NCI-H446 treated with DMSO at 0.1 percent for 48 hours (cell line): ENCODE measurements around the gene EFNA5.
A peak's percentile ranks its signal among the peaks of the same experiment; 100 is the strongest.

Experiments used
- DNase-seq: peaks from one replicate; lab custom pipeline; 2025; lab: John Stamatoyannopoulos, UW

Gene EFNA5

GRCh38 chr5:107571621-107572536, 98.9 kb downstream of the EFNA5 start:
- DNase-seq, result peak; percentile 82

DNA sequence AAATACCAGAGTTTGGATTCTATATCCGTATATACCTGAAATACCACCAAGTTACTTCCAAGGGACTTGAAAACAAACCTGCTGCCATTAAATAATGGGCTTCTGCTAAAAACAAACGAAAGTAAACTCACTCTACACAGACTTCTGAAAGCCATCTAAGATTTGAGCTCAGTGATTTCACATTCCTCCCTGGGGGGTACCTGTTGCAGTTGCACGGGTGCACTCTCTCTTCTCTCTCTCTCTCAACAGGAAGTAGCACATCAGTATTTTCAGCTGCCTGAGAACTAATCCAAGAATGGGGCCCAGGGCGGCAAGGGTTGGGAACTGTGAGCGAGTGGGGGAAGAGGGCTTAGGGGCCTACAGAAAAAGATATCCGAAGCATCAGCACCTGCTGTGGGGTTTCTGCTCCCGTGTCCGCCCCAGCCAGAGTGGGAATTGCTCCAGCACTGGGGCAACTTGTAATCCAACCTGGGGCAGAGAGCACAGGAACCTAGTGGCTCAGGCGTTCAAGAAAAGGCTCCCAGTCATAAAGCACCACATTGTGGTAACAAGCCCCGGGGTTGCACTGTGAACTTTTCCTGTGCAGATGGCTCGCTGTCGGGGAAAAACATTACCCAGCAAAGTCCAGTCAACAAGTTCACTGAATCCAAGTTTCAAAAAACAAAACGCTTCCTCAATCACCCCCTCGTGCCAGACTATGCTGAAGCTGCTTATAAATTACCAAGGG, 99.8 kb downstream of the EFNA5 start:
- DNase-seq, result peak; percentile 72

DNA sequence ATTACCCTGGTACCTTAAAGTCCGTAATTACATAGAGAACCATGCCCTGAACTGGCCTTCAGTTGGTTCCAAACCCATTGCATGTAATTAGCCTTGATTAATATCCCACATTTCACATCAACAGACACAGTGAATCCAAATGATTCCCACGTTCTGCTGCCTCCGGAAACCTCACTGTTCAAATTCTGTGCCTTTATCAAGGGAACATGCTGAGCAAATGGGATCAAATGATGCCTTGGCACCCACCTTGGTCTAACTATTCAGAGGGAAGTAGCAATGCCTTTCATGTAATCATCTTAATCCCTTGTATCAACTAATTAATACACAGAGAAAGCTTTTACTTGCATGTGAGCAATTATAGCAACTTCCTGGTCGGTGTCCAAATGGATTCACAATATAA, 100.6 kb downstream of the EFNA5 start:
- DNase-seq, result peak; percentile 50

- DNase-seq, result peak; percentile 87
Observed at GRCh38 chr5:107567901-107568671, 102.7 kb downstream of the EFNA5 start.

DNA sequence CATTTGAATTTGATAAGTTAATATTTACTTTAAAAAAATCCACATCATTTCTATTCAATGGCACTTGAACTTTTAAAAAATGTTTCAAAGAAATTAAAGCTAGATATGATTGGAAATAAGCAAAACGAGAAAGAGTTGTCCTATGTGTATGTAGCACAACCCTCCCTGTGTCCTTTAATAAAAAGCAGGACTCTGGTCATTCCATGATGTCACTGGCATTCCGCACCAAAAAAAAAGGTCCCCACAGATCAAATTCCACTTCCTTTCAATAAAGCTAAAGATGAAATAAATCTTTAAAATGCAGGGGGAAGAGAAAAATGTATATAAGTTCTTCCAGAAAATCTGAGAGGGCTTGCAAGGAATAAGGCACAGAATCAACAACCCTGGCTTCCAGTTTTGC, 103.8 kb downstream of the EFNA5 start:
- DNase-seq, result no peak

- no peak for DNase-seq
Observed at GRCh38 chr5:107565791-107566767, 104.7 kb downstream of the EFNA5 start.

GRCh38 chr5:107564931-107565372, 105.8 kb downstream of the EFNA5 start:
- DNase-seq, result no peak

- peak; percentile 89 for DNase-seq
Observed at GRCh38 chr5:107563959-107564544, 106.7 kb downstream of the EFNA5 start.

- no peak for DNase-seq
Observed at GRCh38 chr5:107560377-107560776, 110.4 kb downstream of the EFNA5 start.

DNA sequence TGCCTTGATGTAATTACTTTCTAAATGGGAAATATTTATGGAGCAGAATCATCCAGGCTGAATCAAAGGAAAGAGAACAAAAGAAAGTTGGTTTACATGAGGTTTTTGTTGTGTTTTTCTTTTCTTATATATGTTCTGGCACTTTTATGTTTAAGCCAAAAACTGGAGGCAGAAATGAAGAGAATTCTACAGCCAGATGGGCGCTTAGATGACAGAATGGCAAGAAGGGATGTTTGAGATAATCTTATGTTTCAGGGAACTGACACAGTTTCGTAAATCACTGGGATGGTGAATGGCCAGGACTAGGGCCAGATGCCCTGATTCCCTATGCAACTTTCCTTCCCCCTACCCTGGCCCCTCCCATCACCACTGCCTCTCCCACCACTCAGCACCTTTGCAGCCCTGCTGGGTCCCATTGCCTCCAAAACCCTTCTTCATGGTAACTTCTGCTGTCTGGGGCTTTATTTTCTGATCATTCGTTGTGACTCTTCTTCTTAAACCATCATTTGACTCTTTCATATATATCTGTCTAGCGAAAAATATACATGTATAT, 111.8 kb downstream of the EFNA5 start:
- DNase-seq, result peak; percentile 64

GRCh38 chr5:107557051-107557658, 113.6 kb downstream of the EFNA5 start:
- DNase-seq, result no peak

- no peak for DNase-seq
Observed at GRCh38 chr5:107556575-107556974, 114.2 kb downstream of the EFNA5 start.

DNA sequence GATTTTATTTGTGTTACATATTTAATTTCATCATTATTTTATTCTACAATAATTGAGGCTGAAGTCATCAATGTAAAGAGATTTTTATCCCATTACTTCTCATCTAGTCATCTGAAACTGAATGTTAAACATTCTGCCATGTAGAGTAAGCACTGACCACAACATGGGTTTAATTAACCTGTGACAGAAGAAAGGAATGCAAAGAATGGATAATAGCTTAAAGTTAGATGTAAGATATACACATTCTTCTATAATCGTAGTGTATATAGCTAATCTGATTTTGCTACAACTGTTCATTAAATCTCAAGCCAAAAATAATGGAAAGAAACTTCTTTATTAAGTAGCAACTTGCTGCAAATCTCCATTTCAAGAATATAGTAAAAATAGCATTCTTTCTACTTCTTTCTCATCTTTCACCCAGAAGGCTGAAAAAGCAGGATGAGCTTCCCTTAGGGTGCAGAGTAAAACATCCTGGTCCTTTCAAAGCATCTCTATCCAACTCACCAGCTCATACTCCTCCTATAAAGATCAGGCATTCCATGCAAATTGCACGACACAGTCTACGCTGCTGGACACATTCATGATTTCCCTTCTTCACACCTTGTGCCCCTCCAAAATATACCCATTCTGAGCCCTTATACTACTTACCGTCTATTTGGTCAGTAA, 115.2 kb downstream of the EFNA5 start:
- DNase-seq, result no peak

GRCh38 chr5:107554776-107555424, 115.8 kb downstream of the EFNA5 start:
- DNase-seq, result peak; percentile 35

DNA sequence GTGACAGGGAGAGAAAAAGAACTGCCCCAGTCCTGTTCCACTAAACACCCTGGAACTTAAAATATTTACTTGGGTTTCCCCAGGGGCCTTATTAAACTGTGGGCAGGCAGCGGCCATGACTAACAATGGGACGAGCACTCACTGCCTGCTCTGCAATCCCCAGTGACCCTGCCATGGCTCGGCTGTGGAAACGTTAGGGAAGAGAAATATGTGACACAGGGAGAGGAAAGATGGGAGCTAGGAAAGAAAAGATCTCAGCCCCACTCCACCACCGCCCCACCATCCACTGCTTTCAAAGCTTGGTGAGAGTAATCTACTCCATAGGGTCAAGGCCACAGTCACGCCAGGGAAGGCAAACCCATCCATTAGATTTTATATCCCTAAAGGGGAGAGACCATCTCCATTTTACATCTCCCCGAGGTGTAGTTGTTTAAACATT, 117.6 kb downstream of the EFNA5 start:
- DNase-seq, result no peak

- DNase-seq, result peak; percentile 32
Observed at GRCh38 chr5:107551088-107551487, 119.6 kb downstream of the EFNA5 start.

GRCh38 chr5:107549567-107549966, 121.2 kb downstream of the EFNA5 start:
- no peak for DNase-seq

GRCh38 chr5:107548477-107548876, 122.3 kb downstream of the EFNA5 start:
- DNase-seq, result no peak

DNA sequence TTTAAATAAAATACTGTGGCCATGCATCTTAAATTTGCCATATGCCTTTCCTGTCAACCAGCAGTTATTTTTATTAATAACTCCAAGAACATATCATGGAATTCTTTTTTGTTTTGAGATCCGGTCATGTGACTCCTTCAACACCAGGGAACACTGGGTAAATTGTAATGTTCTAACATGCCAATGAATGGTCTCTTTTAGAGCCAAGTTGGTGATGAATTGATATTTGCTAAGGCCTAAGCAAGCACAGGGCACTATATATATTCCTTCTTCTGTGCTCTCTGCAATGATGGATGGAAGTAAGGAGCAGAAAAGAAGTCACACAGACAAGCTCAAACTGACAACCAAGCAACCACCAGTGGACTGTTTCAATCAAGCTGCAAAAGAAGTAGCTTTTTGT, 124.0 kb downstream of the EFNA5 start:
- DNase-seq, result no peak
